PFSK-1 (cell line): ENCODE results near the gene NRXN3.

ENCODE experiments used
- FOXP2 ChIP-seq: optimal IDR thresholded peaks from 2 replicates; pipeline ENCODE3; 2011; ENCODE audit warnings: borderline replicate concordance, control low read depth, inconsistent platforms; ENCODE audit not compliant: insufficient read depth; ENCODE audit errors: extremely low read length, extremely low read depth
- POLR2AphosphoS5 ChIP-seq: IDR thresholded peaks from 2 replicates; pipeline ENCODE4 v1.6.1; 2012; ENCODE audit warnings: low read depth, mild to moderate bottlenecking, control low read depth, low read length, moderate library complexity
- SIN3A ChIP-seq: IDR thresholded peaks from 2 replicates; pipeline ENCODE4 v1.6.1; 2012; ENCODE audit warnings: mild to moderate bottlenecking, low read length, moderate library complexity, borderline replicate concordance; ENCODE audit not compliant: insufficient read depth
- TAF1 ChIP-seq: IDR thresholded peaks from 2 replicates; pipeline ENCODE4 v1.6.1; 2012; ENCODE audit warnings: low read length, control low read depth, borderline replicate concordance; ENCODE audit not compliant: insufficient read depth
- TF ChIP-seq, protein P1 (sequence below), 2 experiments: IDR thresholded peaks; 2 replicates each; pipeline versions ENCODE4 v1.6.1 to v1.8.0; 2011 to 2012; ENCODE audit warnings: low read depth in 2 of 2, low read length in 2 of 2, control low read depth in 1 of 2, inconsistent platforms in 1 of 2, mild to moderate bottlenecking in 1 of 2, moderate library complexity in 1 of 2; ENCODE audit not compliant: insufficient read depth in 1 of 2

Gene NRXN3

GRCh38 chr14:79703209-79703608 is 1533.0 kb downstream of the NRXN3 start:
- no peak for TF ChIP-seq FOXP2
- TF ChIP-seq, protein P1, sequence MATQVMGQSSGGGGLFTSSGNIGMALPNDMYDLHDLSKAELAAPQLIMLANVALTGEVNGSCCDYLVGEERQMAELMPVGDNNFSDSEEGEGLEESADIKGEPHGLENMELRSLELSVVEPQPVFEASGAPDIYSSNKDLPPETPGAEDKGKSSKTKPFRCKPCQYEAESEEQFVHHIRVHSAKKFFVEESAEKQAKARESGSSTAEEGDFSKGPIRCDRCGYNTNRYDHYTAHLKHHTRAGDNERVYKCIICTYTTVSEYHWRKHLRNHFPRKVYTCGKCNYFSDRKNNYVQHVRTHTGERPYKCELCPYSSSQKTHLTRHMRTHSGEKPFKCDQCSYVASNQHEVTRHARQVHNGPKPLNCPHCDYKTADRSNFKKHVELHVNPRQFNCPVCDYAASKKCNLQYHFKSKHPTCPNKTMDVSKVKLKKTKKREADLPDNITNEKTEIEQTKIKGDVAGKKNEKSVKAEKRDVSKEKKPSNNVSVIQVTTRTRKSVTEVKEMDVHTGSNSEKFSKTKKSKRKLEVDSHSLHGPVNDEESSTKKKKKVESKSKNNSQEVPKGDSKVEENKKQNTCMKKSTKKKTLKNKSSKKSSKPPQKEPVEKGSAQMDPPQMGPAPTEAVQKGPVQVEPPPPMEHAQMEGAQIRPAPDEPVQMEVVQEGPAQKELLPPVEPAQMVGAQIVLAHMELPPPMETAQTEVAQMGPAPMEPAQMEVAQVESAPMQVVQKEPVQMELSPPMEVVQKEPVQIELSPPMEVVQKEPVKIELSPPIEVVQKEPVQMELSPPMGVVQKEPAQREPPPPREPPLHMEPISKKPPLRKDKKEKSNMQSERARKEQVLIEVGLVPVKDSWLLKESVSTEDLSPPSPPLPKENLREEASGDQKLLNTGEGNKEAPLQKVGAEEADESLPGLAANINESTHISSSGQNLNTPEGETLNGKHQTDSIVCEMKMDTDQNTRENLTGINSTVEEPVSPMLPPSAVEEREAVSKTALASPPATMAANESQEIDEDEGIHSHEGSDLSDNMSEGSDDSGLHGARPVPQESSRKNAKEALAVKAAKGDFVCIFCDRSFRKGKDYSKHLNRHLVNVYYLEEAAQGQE (IDR thresholded peaks at IDR 0.05; ENCODE audit: insufficient read depth in 1 of 2, low read depth in 2 of 2, low read length in 2 of 2), result no peak
- TF ChIP-seq TAF1, result no peak
- no peak for TF ChIP-seq POLR2AphosphoS5
- TF ChIP-seq SIN3A, result no peak

- TF ChIP-seq FOXP2 (no peak), SIN3A (no peak), POLR2AphosphoS5 (no peak), TAF1 (no peak)
- TF ChIP-seq, protein P1 (IDR thresholded peaks at IDR 0.05; ENCODE audit: insufficient read depth in 1 of 2, low read depth in 2 of 2, low read length in 2 of 2), result no peak
These were observed 1534.1 kb downstream of the NRXN3 start for GRCh38 chr14:79704041-79704807.

DNA sequence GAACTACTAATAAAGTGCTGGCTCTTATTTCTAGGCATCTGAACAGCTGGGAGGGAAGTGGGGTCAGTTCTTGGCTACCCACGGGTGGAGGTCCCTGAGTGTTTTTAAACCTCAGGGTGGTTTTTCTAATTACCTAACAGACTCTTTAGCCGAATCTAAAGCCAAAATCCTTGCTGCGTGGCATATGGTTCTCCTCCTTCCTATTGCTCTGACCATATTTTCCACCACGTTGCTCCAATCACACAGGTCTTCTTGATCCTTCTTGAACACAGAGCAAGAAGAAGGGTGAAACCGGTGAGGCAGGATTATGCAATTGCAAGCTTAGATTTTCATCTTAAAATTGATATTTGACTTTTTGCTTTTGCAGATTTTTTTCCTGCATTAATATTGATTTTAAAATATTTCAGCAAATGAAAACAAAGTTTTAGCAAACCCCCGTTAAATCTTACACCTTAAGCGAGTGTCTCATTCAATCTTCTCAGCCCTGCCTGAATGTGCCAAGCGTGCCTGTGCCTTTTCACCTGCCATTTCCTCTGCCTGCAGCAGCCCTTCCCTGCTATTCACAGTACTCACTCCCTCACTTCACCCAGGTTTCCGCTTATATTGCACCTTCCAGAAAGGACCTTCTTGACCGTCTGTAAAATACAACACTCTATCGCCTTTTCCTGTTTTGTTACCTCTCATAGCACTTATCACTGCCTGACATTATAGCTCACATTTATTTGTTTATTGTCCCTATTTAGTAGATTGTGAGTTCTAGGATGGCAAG is 1535.1 kb downstream of the NRXN3 start:
- TF ChIP-seq, protein P1 (IDR thresholded peaks at IDR 0.05; ENCODE audit: insufficient read depth in 1 of 2, low read depth in 2 of 2, low read length in 2 of 2), result no peak
- TF ChIP-seq SIN3A (no peak), TAF1 (no peak), FOXP2 (no peak), POLR2AphosphoS5 (no peak)

GRCh38 chr14:79706382-79706781 is 1536.2 kb downstream of the NRXN3 start:
- TF ChIP-seq, protein P1 (IDR thresholded peaks at IDR 0.05; ENCODE audit: insufficient read depth in 1 of 2, low read depth in 2 of 2, low read length in 2 of 2), result no peak
- TF ChIP-seq SIN3A (no peak), POLR2AphosphoS5 (no peak), TAF1 (no peak), FOXP2 (no peak)
